NCI-H526 (cell line): ENCODE measurements around the gene RGS19.

Experiments used
- DNase-seq, 2 experiments: peaks; one replicate each; lab custom pipeline; 2025; lab: John Stamatoyannopoulos, UW

The RGS19 gene

DNA sequence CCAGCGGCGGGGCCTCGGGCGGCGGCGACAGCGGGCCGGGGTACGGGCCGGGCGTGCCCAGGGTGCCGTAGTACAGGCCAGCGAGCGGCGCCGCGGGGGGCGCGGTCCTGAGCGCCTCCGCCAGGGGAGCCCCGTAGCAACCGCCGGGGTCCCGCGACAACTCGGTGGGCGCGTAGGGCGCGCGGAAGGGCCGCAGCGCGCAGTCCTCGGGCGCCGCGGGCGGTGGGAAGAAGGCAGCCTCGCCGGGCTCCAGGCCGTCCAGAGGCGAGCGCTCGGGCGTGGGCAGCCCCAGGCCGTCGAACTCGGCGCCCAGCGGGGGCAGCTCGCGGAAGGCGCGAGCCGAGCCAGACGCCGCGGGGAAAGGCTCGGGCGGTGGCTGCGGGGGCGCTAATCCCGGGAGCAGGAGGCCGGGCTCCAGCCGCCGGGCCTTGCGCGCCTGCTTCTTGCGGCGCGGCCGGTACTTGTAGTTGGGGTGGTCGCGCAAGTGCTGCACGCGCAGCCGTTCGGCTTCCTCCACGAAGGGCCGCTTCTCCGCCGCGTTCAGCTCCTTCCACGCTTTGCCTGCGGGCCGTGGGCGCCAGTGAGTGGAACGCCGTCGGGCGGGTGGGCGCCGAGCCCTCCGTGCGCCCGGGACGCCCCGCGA lies 30.8 kb downstream of the RGS19 start:
- no peak for DNase-seq

DNA sequence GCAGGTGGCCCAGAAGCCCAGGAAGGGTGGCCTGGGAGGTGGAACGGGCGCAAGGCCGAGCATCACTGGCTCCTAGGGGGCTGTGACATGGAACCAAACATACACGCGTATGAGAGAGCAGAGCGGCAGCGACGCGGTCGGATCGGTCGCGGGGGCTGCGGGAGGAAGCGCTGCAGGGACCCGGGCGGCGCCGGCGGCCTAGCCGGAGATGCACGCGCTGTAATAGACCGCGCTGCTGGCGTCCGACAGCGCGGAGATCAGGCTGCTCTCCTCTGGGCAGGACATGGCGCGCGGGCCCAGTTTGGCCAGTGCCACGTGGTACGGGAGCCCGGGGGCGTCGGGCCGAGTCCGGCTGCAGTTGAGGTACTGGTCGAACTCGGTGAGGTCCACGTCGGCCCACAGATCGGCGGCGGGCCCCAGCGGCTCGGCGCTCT lies 31.3 kb downstream of the RGS19 start:
- DNase-seq: peak in 1 of 2 experiments; percentile 52

DNA sequence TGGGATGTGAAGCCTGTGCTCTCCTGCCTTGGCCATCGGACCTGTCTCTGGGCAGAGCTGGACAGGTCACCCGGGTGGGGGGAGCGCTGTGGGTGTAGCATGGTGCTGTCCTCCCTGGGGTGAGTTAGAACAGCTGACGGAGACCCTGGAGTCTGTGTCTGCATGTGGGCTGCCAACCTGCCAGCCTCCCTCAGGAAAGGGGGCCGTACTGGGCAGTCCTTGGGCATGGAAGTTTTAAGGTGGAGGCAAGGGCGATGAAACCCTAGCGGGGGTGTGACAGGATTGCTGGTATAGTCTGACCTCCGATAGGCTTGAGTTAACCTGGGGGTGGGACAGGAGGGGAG lies 32.3 kb downstream of the RGS19 start:
- no peak for DNase-seq

DNA sequence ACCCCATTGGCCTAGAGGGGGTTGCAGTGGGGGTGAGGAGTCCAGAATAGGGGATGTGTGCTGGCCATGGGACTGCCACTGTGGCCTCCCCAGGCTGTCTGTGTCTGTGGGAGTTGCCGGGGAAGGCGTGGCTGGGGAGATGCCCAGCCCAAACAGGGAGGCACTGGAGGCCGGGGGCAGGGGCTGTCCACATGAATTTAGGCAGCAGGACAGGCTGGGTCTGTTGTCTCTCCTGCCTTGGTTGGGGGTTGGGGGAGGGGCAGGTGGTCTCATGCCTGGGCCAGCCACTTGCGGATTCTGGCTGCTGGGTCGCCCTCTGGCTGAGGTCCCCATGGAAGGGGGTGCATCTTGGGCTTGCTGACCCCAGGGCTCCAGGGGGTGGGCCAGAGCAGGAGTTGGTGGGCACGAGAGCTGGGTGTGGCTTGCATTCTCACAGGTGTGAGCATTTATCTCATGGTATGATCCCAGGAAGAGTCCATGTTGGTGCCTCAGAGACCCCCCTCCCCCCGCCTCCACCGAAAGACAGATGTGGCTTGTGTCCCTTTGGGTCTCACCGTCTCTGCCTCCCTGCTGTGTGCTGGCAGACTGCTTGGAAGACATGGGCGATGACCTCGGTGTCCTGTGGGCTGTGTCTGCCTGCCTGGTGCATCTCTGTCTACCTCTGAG lies 33.8 kb downstream of the RGS19 start:
- no peak for DNase-seq

DNA sequence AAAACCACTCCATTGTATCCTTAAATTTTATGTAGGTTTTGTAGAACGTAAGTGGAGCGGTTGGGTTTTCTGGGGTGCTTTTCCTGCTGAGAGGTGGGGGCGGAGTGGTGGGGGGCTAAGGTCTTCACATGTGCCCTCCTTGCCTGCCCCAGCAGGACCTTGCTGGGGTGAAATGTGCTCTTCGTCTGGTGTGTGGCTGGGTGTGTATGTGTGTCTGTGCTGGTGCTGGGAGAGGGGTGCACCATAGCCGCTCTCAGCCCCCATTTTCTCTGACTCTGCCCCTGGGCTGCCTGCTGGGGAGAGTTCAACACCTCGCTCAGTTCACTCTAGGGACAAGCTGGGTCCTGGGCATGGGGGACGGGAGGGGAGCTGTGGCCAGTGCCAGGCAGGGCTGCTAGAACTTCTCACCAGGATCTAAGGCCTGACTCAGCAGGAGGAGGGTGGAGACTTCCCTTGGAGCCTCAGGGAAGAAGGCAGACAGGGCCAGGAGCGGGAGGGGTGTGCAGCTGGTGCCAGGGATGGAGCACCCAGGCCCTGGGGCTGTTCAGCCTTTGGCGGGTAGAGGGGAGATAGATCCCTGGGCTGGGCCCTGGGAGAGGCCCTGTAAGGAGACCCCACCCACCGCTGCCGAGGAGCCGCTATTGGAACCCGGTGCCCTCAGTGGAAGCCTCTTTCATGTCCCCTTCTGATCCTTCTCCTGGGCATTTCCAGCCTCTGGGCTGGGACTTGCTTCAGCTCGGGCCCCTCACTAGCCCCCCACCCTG lies 34.7 kb downstream of the RGS19 start:
- no peak for DNase-seq

DNA sequence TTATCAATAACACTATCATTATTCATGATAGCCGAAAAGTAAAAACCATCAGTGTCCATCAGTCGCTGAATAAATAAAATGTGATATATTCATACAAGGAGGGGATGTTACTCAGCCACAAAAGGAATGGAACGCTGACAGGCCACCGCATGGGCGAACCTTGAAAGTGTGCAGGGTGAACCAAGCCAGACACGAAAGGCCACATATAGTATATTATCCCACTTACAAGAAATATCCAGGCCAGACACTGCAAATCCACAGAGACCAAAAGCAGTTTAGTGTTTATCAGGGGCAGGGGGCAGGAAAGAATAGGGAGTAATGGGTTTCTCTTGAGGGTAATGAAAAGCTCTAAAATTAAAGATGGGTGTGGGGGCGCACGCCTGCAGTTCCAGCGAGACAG lies 35.5 kb downstream of the RGS19 start:
- DNase-seq: no peak

DNA sequence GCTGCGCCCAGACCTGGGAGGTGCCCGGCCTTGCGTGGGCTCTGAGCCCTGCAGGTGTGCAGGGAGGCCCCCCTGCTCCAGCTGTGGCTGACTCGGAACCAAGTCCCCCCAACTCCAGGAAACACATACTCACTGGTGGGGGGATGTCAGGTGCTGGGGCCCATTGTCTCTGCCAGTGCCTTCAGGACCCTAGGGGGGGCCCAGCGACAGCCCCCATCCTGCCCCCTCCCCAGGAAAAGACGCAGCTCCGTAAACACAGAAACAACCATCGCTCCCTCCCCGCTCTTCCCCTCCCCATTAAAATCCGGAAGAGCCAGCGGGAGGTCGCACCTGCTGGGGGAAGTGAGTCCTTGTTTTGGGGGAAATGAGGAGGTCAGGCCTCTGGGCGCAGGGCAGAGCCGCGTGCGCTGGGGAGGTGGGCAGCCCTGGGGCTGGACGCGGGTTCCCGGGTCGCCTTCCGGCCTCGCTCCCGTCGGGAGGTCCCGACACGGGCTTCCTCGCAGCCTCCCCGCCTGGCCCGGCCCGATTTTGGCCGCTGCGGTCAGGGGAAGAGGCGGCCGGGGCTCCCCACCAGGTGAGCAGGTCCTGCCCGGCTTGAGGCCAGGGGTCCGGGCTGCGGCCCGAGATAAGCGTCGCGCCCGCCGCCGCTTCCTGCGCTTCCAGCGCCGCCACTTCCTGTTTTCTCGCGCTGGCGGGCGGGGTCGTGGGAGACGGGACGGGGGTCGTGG lies 37.1 kb downstream of the RGS19 start:
- DNase-seq: peak in 1 of 2 experiments; percentile 53

DNA sequence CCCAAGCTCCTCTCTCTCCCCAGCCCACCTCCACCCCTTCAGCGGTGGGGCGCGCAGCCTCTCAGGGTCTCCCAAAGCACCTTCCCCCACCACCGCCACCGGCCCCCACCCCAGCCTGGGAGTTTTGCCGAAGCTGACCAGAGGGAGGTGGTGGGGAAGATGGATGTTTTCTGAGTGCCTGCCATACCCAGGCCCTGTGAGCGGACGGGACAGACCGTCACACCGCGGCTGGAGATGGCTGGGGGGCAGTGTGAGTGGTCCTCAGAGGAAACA lies 37.6 kb downstream of the RGS19 start:
- DNase-seq: no peak

DNA sequence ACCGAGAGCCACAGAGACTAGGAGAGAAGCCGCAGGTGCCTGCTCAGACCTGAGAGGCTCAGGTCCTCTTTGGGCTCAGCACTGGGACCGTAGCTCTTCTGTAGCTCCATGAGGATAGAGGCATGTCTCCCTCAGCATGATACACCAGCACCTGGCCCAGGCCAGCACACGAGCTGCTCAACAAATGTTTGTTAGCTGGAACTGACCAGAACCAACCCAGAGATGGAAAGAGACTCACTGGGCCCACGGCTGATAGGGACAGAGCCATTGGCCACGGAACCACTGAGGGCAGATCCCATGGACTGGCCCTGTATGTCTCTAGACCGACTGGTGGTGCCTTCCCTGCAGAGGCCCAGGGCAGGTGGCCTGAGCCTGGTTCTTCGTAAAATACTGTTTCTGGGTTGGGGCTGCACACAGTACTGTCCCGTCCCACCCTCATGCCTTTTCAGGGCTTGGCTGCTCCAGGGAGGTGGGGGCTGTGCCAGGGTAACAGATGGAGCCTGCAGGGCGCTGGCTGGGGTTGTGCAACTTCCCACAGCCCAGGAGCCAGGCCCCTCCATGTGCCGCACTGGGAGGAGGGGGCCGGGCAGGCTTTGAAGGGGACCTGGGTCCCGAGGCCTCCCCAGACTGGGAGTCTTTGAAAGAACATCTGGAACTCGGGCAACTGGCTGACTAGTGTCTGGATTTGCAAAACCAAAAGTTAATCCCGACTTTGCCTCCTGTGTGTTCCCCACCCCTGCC lies 38.1 kb downstream of the RGS19 start:
- no peak for DNase-seq

DNA sequence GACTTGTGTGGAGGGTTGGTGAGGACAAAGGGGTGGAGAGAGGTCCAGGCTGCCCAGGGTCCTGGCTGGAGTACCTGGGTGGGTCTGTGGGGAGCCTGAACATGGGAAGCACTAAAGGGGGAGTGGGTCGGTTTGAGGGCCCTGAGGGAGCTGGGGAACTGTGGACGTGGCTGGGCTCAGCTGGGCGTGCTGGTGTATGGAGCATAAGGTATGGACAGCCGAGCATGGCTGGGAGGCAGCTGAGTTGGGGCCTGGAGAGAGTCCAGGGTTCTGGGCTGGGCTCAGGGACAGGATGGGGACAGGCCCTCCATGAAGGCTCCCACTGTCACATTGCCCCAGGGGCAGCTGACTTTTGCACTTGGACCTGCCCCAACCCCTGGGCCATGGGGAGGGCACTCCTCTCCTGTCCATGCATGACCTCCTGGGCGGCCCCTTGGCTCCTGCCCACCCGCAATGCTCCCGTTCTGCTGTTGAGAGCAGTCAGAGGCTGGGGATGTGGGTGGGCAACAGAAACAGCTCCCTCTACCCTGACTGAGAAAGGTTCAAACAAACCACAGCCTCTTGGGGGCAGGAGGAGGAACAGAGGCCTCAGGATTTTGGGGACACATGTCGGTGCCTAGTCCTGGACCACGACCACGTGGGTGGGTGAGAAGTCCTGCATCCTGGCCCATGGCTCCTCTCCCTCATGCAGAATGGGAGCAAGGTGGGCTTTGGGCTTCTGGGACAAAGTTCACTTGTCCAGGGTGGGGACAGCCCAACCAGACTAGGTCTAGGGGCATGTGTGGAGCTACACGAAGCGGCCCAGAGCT lies 38.9 kb downstream of the RGS19 start:
- DNase-seq: no peak

DNA sequence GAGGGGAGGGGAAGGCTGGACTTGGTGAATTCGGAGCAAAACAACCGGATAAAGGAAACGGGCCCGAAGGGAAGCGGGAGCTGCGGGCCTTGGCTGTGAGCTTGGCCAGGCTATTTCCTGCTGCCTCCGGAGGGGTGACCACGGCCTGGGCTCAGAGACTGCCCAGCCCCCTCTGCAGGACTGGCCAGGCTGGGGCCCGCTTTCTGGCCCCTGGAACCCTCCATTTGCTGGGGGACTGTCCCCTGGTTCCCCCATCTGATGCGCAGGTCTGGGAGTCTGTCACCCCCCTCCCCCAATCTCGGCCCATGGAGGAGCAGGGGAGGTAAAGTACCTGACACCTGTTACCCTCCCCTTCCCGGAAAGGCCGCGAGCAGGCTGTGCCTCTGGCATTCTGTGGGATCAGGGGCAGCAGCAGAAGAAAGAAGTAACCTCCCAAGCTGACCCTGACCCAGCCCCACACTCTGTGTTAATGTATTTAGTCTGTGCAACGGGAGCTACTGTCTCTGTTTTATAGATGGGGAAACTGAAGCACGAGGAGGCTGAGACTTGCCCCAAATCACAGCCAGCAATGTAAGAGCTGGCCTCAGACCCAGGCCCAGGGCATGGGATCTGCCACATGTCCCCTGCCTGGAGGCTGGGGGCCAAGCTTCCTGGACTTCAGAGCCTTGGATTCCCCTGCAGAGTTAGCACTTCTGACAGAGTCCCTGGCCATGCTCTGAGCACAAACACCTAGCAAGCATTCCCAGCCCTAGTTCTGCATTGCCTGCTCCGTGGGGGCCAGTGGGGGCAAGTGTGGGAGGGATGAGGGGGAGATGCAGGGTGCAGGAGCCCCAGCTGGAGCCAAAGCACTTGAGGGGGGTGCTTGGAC lies 39.8 kb downstream of the RGS19 start:
- DNase-seq: no peak

DNA sequence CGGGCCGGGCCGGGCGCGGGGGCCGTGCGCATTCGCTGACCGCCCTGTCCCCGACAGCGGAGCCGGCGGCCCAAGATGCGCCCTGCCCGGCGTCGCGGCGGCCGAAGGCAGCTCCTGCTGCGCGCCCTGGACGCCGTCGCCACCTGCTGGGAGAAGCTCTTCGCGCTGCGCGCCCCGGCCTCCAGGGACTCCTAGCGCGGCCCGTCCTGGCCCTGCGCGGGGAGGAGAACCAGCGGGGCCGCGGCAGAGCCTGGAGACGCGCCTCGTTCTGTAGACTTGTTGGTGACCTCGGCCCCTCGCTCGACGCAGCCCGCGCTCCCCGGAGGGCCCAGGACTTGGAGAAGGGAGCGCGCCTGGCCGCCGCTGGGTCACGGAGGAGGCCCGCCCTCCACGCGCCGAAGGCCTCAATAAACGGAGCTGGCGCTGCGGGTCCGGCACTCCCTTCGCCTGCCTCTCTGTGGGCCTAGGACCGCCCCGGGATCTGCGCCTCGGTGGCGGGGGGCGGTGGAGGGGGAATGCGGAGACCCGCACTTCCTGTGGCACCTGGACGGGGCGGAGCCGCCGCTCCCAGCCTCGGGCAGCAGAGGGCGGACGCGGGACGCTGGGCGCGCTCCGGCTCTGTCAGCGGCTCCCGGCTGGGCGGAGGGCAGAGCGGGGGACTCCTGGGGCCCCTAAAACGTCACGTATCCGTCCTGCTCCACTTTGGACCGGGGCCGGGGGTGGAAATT lies 40.6 kb downstream of the RGS19 start:
- DNase-seq: peak; percentile 42 to 91

DNA sequence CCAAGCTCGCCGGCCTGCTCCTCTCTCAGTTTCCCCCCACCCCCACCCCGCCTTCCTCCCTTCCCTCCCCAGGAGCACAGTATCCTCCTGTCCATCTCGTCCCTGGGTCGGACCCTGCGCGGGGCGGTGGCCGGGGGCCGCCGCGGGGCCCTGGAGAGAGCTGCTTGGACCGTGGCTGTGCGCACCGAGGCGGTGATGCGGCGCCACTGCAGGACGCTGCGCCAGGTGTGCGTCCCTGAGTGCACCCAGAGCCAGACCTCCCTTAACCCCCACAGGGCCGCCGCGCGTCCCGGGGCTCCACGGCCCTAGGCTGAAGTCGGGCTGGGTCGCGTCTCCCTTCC lies 41.1 kb downstream of the RGS19 start:
- peak in 1 of 2 experiments; percentile 83 for DNase-seq

DNA sequence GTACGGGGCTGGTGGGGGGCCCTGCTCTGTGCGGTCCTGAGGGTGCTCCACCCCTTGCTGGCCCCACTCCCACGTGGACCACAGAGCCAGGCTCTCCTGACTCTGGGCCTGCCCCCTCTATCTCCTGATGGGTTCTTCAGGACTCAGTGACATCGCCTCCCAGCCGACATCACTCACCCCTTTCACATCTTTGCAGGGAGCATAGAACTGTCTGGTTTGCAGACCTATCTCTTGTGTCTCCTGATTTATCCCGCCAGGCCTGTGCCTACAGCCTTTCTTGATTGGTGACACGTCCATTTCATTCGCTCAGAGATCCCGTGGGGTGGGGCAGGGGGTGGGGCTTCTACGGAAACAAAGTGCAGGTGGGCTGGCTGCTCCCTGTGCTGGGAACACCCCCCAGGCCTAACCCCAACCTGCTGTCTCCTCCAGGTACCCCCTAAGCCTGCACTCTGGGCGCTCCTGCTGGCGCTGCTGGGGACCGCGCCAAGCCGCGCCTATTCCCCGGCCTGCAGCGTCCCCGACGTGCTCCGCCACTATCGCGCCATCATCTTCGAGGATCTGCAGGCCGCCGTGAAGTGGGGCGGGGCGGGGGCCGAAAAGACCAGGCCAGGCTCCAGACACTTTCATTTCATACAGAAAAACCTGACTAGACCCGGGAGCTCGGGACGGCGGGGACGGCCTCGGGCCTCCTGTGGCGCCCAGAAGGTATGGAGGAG lies 41.7 kb downstream of the RGS19 start:
- peak in 1 of 2 experiments; percentile 54 for DNase-seq

DNA sequence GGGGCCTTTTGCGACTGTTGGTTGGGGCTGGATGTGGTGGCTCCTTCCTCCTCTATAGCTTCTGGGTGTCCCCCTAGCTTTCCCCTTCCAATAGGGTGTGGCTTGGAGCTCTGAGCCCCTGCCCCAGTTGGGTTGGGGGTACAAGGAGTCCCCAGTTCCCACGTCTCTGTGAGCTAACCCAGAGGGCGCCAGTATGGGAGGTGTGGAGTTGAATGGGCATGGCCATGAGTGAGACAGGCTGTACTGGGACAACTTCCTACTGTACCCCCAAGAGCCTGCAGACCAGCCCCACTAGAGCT lies 42.2 kb downstream of the RGS19 start:
- no peak for DNase-seq

DNA sequence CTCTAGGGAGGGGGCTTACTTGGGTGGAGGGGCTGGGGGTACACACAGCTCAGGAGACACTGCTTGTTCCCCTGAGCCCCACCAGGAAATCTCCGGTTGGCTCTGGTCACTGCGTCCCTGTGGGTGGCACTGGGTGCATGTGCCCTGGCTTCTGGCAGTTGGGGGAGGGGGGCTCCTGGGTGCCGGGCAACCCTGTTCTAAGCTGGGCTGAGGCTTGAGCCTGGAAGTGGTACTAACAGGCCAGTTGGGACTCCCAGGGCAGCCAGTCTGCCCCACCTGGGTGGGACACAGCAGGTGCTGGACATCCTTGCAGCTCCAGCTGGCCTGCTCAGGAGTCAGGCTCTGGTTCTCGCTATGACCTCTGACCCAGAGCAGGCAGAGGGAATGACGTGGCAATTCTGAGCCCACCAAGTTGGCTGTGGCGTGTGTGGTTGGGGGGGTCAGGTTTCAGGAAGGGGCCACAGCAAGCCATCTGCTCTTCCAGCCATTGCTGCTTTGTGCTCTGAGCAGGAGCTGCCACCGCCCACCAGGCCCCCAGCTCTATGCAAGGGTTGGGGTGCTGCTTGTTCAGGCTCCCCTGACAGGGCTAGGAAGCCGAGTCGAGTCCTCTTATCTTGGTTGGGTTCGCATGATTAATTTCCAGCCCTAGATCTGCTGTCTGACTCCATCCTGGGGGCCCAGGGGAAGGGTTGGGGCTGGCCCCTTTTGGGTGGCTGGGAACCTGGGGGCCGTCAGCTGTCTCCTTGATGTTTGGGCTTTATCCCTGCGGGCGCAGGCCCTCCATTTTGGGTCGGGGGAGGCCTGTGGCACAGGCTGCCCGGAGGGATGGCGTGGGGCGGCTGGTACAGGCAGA lies 42.7 kb downstream of the RGS19 start:
- DNase-seq: no peak

DNA sequence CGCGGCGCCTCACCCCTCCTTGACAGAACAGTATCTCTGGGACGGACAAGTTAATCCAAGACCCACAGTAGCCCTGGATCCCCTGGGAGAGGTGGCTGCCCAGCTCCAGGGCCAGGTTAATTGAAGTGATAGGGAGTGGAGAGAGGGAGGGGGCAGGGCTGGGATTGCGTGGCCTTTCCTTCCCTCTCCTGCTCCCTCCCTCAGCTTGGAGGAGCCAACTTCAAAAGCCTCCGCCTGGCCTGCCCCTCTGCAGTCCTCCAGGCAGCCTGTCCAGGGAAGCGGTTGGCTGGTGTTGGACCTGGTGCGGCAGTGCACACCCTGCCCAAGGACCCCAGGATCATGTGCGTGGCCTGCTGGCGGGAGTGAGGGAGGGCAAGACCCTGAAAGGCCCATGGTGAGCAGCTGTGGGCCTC lies 43.4 kb downstream of the RGS19 start, which contains the start of gene C20orf204:
C20orf204 (plus strand) TSS at position 250 of the 413 bp plus-strand sequence; CDS start at position 392, 142 bp downstream.
- DNase-seq: no peak
